Measurements from ENCODE around the gene DDX31. TPM values are rescaled to one million over a fixed set of nuclear protein-coding genes. Genes with fewer than 3 reads are reported as not detected.

Gene DDX31
- total and polyA plus RNA-seq, 9 of the 15 experiments (the other 6 are each of a cell fraction or from before 2014, with no cell fraction given): 11.9 to 24.6 (median 22.2) TPM

- TF ChIP-seq ZNF124 (CRISPR knock-in tag; IDR thresholded peaks at IDR 0.05) (no peak), EHMT2 (IDR thresholded peaks at IDR 0.05) (no peak), BRF1 (IDR thresholded peaks at IDR 0.05; ENCODE audit: borderline replicate concordance, extremely low read depth, insufficient read length) (no peak), PCBP1 (IDR thresholded peaks at IDR 0.05; ENCODE audit: low read depth, low read length, poor library complexity, severe bottlenecking) (no peak)
Observed at GRCh38 chr9:132690696-132691095, 20.9 kb upstream of the DDX31 start (continued).

- no peaks in the 10 kb centered on the region for H3K4me1 ChIP-seq (replicated peaks in 1 of 2; ENCODE audit: control insufficient read depth in 2 of 2, insufficient read depth in 2 of 2, low read length in 2 of 2)
- no peaks in the 10 kb centered on the region for H3K9me1 ChIP-seq (ENCODE audit: control insufficient read depth, insufficient read depth, low read length)
- ATAC-seq (no peak), DNase-seq (ENCODE audit: extremely low read depth in 1 of 4, low spot score in 3 of 4) (no peak), FAIRE-seq (no peak)
- no peak overlapping the region for H3K4me2 ChIP-seq (ENCODE audit: insufficient read depth, low read length)
- ChIA-PET CTCF (ENCODE audit: low intra/inter-chr PET ratio) (no interaction called here), POLR2A (interaction anchor here (1.6 kb wide), 1 partner anchor 30 kb away, joined by 4 read pairs; no protein-coding TSS in a partner anchor)
- no peaks in the 10 kb centered on the region for H3K27me3 ChIP-seq (ENCODE audit: control insufficient read depth in 2 of 2, insufficient read depth in 2 of 2, low read length in 2 of 2)
- in situ Hi-C loops (cut with MboI) (no loop called here), intact Hi-C loops (cut with micrococcal nuclease) (no loop called here)
- H3K4me3 ChIP-seq: no peak overlapping the region
- H3K9ac ChIP-seq (ENCODE audit: insufficient read depth in 1 of 2, low read depth in 2 of 2, low read length in 2 of 2): no peak overlapping the region
- BruUV-seq (replicated peaks): no TSS peak
- H3K9me3 ChIP-seq (replicated peaks; ENCODE audit: control insufficient read depth, insufficient read depth, low read depth, low read length): no peaks in the 10 kb centered on the region
- H2AFZ ChIP-seq (ENCODE audit: low read depth, low read length): no peak overlapping the region
- 0 out of 2 replicates have a peak, but pooled peaks cover 9% of the 10 kb centered on the region for H4K20me1 ChIP-seq (replicated peaks; ENCODE audit: control insufficient read depth, insufficient read depth, low read length)
- H3K36me3 ChIP-seq (ENCODE audit: control insufficient read depth, insufficient read depth, low read length): peaks cover 93% of the 10 kb centered on the region
- no peak for TF ChIP-seq ZKSCAN3 (CRISPR knock-in tag; IDR thresholded peaks at IDR 0.05)
- WGBS (ENCODE audit: insufficient coverage, low coverage, missing lambda C conversion rate): 93% methylated on average over 1 of the region's 1 CpG
- H3K79me2 ChIP-seq (ENCODE audit: control insufficient read depth, insufficient read depth, low read length): peaks cover 64% of the 10 kb centered on the region
- no peak overlapping the region for H3K27ac ChIP-seq (ENCODE audit: extremely low read depth, low read depth, low read length)
Observed at GRCh38 chr9:132683873-132684272, 14.1 kb upstream of the DDX31 start.

GRCh38 chr9:132681561-132681960 is 11.8 kb upstream of the DDX31 start:
- CTCF ChIA-PET (ENCODE audit: low intra/inter-chr PET ratio): no interaction called here
- TF ChIP-seq ZNF311 (CRISPR knock-in tag; IDR thresholded peaks at IDR 0.05) (no peak), TFAP4 (CRISPR knock-in tag; IDR thresholded peaks at IDR 0.05; ENCODE audit: borderline replicate concordance) (no peak), HNRNPLL (IDR thresholded peaks at IDR 0.05; ENCODE audit: low read depth, low read length, poor library complexity, severe bottlenecking) (no peak), PHB (CRISPR knock-in tag; IDR thresholded peaks at IDR 0.05) (no peak), MEF2A (IDR thresholded peaks at IDR 0.05; ENCODE audit: control insufficient read depth, low read depth, low read length) (no peak), CCAR2 (IDR thresholded peaks at IDR 0.05; ENCODE audit: low read depth, low read length) (no peak)
- TF ChIP-seq, protein P1, sequence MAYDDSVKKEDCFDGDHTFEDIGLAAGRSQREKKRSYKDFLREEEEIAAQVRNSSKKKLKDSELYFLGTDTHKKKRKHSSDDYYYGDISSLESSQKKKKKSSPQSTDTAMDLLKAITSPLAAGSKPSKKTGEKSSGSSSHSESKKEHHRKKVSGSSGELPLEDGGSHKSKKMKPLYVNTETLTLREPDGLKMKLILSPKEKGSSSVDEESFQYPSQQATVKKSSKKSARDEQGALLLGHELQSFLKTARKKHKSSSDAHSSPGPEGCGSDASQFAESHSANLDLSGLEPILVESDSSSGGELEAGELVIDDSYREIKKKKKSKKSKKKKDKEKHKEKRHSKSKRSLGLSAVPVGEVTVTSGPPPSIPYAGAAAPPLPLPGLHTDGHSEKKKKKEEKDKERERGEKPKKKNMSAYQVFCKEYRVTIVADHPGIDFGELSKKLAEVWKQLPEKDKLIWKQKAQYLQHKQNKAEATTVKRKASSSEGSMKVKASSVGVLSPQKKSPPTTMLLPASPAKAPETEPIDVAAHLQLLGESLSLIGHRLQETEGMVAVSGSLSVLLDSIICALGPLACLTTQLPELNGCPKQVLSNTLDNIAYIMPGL (CRISPR knock-in tag; IDR thresholded peaks at IDR 0.05): no peak

More at GRCh38 chr9:132681561-132681960, 11.8 kb upstream of the DDX31 start:
- DNase-seq (ENCODE audit: extremely low read depth in 1 of 4, low spot score in 3 of 4): no peak
- H3K4me2 ChIP-seq (ENCODE audit: insufficient read depth, low read length): no peak overlapping the region
- no peak overlapping the region for H3K4me3 ChIP-seq
- no TSS peak for BruUV-seq (replicated peaks)
- ATAC-seq: no peak
- no peak overlapping the region for H2AFZ ChIP-seq (ENCODE audit: low read depth, low read length)
- no peak overlapping the region for H3K27ac ChIP-seq (ENCODE audit: extremely low read depth, low read depth, low read length)
- no peaks in the 10 kb centered on the region for H3K27me3 ChIP-seq (ENCODE audit: control insufficient read depth in 2 of 2, insufficient read depth in 2 of 2, low read length in 2 of 2)
- POLR2A ChIA-PET: interaction anchor here (0.6 to 2.0 kb wide), 3 partner anchors 10 to 309 kb away, joined by 3 to 11 read pairs (median 4); partner anchors contain the start of gene DDX31
- H3K79me2 ChIP-seq (ENCODE audit: control insufficient read depth, insufficient read depth, low read length): peaks cover 84% of the 10 kb centered on the region
- in situ Hi-C loops (cut with MboI): no loop called here
- intact Hi-C loops (cut with micrococcal nuclease): no loop called here
- peaks cover 90% of the 10 kb centered on the region for H3K36me3 ChIP-seq (ENCODE audit: control insufficient read depth, insufficient read depth, low read length)
- peaks cover 9% of the 10 kb centered on the region; the same call in 1 of the 2 replicates for H4K20me1 ChIP-seq (replicated peaks; ENCODE audit: control insufficient read depth, insufficient read depth, low read length)
- 89% methylated on average over 4 of the region's 5 CpGs for WGBS (ENCODE audit: insufficient coverage, low coverage, missing lambda C conversion rate)
- no peaks in the 10 kb centered on the region for H3K9me3 ChIP-seq (replicated peaks; ENCODE audit: control insufficient read depth, insufficient read depth, low read depth, low read length)
- no peaks in the 10 kb centered on the region for H3K9me1 ChIP-seq (ENCODE audit: control insufficient read depth, insufficient read depth, low read length)
- H3K9ac ChIP-seq (ENCODE audit: insufficient read depth in 1 of 2, low read depth in 2 of 2, low read length in 2 of 2): no peak overlapping the region
- no peak for FAIRE-seq
- no peaks in the 10 kb centered on the region for H3K4me1 ChIP-seq (replicated peaks in 1 of 2; ENCODE audit: control insufficient read depth in 2 of 2, insufficient read depth in 2 of 2, low read length in 2 of 2)
